Central memory CD4-positive, alpha-beta T cell (primary cell): ENCODE measurements around the gene TBC1D22A.

Experiments used
- DNase-seq: peaks from one replicate; pipeline ENCODE4 v3.0.0; 2022

TBC1D22A gene

DNA sequence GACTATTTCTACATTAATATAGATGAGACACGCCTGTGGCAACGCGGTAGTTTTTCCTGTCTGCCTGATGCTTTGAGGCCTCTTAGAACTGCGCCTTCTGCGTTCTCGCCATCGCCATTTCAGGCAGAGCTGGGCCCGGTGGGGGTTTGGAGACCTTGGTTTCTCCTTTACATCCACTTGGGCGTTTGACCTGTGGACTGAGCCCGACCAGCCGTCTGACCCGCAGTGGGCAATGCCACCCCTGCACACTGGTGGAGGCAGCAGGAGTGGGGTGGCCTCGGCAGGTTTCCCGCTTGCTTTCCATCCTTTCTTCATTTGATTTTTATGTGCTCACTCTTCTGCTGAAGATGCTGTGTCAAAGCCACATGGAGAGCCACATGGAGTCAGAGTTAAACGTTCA is 130.4 kb downstream of the TBC1D22A start:
- DNase-seq = no peak

DNA sequence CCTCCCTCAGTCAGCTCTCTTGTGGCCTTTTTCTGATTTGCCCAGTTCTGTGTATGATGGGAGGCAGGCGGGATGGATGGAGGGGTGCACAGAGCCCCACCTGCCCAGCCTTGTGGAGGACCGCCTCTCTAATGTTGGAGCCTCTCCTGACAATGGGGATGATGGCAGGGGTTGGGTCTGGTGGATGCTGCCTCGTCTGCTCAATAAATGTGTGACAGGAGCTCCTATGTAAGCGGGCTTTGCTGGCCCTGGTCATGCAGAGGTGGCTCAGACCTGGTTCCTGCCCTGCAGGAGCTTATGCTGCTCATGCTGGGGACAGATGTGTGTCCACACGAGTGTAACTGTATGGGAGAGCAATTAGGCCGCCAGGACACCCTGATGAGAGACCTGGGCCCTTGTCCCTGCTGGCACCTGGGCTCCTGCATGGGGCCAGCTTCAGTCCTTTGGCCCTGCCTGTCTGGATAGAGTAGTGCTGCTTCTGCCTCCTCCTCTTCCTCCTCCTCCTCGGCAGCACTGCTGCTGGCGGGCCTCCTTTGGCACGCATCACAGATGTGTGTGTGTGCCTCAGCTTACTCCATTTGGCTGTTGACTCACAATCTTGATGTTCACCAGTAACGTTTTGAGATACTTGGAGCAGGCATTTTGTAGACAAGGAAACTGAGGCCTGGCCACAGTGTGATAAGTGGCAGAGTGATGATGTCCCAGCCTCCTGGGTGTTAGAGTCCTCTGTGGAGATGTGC is 131.0 kb downstream of the TBC1D22A start:
- no peak for DNase-seq

DNA sequence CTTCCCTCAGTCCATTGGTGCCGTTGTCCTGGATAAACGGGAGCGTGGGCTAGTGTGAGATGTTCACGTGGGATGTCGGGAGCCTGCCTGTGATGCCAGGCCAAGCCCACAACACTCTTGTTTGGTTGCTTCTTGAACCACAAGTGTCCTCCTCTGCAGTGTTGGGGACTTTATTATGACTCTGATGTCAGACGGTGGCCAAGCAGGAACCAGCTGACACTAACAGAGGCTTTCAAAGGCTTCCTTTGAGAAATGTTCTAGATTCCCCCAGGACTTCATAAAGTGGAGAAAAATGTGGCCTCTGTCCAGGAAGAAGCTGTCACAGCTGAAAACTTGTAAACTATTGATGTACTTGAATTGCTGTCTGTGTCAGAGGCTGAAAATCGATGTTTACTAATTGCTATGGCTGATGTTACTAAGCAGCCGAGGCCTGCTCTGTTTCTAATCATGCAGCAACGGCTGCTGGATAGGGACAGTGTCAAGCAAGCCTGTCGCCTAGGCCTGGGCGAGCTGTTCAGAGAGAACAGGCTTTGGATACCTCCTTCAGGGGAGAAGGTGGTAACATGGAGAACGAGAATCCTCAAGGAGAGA is 131.7 kb downstream of the TBC1D22A start:
- DNase-seq = no peak

DNA sequence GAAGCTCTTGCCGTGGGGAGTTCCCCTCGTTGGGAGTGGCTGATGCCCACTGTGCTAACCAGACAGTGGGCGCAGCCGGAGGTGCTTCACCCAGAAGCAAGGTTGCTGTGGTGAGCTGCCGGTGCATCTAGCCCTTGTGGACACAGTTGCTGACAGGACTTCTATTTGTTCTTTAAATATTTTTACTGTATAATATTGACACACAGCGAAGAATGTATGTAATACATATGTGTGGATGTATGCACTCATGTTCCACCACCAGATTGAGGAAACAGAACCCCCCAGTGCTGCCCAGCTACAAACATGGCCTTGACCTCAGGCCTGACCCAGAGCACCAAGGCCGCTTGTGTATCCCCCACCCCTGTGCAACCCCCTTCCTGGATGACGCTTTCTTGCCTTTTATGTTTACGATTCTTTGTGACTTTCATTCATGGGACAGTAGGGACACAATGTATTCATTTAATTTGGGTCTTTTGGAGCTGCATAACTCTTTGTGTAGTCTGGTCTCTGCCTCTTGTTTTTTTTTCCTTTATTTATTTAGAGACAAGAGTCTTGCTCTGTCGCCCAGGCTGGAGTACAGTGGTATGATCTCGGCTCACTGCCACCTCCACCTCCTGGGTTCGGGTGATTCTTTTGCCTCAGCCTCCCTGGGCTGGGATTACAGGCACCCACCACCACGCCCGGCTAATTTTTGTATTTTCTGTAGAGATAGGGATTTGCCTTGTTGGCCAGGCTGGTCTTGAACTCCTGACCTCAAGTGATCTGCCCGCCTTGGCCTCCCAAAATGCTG is 132.6 kb downstream of the TBC1D22A start:
- no peak for DNase-seq

DNA sequence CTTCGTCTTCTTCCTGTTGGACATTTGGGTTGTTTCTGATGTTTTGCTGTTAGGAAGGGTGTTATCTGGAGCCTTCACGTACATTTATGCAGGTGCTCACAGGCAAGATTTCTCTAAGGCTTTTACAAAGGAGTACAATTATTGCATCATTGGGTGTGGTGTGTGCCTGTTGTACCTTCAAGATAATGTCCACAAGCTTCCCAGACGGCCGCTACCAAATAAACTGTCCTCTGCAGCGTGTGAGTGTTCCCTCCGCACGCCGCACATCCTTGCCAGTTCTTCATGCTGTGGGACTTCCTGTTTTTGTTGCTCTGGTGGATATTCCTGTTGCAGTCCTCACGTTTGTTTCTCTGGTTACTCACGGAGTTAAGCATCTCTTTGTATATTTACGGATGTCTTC is 133.3 kb downstream of the TBC1D22A start:
- no peak for DNase-seq

DNA sequence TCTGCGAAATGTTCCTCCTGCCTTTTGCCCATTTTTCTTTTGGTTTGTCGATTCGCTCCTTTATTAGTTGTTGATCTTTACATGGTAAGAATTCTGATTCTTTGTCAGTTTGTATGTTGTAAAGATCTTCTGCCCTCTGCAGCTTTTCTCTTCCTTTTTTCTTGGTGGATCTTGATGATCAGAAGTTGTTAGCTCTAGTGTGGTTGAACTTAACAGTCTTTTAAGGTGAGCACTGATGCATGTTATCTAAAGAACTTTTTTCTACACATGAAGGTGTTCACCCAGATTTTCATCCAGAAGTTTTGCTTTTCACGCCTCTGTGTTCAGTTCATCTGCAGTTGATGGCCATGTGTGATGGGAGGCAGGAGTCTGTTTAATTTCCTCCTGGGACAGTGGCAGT is 133.7 kb downstream of the TBC1D22A start:
- no peak for DNase-seq

DNA sequence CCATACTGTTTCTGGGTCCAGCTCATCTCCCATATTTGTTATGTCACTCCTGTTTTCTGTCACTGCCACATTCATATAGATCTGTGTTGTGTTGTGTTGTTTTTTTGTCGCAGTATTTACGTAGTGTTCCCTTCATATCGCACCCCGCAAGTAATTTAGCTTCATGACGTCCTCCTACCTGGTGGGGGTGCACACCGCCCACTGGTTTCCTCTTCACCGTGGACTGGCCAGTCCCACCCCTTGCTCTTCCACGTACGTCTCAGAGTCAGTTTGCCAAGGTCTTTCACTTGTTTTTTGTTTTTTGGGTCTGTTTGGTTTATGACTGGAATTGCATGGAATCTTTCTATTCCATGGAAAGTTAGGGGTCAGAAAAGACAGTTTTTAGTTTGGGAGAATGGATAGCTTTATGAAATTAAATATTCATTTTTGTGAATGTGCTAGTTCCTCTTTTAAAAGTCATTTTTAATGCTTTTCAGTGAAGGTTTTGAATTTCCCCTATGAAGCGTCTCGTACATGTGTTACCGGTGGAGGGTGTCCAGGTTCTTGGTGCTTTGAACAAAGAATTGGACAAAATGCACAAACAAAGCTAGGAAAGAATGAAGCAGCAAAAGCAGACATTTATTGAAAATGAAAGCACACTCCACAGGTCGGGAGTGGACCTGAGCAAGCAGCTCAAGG is 134.3 kb downstream of the TBC1D22A start:
- no peak for DNase-seq

DNA sequence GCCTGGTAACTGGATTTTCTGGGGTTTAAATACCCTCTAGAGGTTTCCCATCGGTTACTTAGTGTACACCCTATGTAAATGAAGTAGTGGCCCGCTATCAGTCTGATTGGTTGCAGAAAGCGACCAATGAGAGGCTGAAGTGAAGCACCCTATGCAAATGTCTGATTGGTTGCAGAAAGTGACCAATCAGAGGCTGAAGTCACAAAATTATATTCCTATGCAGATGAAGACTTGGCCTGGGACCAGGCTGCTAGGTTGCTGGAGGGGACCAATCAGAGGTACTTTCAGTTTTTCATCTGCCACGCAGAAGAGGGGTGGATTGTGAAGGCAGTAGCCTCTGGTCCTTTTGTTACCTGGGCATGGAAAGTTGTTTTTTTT is 134.8 kb downstream of the TBC1D22A start:
- no peak for DNase-seq

DNA sequence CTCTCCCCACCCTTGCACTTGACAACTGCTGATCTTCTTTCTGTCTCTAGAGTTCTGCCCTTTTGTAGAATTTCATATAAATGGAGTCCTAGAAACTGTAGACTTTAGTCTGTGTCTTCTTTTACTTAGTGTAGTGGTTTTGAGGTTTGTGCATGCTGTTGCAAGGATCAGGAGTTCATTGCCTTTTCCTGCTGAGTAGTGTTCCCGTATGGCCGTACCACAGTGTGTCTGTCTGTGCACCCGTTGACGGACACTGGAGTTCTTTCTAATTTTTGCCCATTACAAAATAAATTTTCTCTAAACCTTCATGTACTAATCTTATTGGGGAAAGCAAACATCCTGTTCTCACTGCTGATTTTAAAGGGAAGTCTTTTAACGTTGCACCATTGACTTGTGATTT is 138.1 kb downstream of the TBC1D22A start:
- no peak for DNase-seq

DNA sequence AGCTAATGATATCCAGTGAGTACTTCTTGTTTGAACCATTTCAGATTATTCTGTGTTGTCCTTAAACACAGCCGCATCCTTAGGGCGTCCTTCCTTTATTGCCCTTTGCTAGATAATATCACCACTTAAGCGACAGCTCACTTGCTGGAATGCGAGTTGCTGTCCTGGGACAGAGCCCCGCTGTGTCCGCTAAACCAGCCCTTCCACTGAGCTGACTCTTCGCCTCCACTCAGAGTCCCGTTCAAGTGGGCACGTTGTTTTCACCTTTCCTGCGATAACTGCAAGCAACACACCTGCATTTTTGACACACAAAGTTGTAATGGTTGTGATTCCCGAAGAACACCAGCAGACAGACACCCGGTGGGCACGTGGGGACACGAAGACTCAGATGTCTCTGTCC is 140.0 kb downstream of the TBC1D22A start:
- no peak for DNase-seq

DNA sequence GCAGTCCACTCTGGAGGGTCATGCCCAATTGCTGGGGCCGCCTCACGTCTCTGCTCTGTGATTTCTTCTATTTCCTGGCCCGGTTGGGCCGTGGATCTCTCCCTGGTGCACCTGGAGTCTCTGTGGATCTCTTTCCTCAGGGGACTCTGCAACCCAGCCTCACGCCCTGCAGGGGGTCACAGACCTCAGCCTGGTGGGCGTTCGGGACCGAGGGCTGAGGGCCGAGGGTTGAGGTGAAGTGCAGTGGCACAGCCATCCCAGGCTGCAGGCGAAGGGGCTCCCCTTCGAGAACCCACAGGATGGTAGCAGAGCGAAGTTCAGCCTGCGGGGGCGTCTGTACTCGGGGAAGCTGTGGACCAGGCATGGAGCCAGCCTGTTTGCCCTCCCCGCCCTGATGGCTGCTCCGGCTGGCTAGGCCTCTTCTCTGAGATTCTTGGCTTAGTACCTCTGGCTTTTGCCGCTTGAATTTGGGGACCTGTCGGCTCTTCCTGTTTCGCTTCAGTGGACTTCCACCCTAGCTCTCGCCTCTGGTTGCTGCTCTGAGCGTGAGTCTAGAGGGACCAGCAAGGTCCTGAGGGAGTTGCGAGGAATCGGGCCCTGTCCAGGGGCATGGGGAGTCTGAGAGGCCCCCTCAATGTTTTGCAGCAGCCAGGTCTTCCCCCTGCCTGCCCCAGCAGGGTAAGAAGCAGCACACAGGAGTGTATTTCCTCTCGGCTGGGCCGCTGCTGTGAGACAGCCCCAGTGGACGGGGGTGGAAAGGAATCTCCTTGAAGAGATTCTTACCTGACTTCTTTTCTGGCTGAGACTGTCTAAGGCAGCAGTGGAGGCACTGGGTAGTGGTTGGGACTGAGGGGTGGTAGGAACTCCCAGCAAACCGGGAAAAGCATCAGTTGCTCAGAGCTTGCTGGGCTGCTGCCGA is 140.8 kb downstream of the TBC1D22A start:
- DNase-seq = no peak

DNA sequence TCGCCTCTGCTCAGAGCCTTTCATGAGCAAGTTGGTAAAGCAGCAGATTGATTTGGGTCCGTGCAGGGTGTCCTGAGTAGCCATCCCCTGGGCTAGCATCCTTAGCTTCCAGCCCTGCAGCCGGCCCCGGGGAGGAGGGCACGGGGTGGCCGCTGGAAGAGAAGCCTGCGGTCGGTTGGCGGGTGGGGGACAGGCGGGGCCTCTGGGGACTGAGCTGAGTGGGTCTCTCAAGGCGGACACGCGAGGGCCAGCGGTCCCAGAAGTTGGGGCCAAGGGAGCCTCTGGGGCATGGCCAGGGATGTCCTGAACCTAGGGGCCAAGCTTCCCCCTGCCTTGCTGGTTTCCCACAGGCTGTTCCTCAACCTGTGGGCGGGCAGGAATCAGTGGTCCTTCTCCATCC is 143.0 kb downstream of the TBC1D22A start:
- no peak for DNase-seq

DNA sequence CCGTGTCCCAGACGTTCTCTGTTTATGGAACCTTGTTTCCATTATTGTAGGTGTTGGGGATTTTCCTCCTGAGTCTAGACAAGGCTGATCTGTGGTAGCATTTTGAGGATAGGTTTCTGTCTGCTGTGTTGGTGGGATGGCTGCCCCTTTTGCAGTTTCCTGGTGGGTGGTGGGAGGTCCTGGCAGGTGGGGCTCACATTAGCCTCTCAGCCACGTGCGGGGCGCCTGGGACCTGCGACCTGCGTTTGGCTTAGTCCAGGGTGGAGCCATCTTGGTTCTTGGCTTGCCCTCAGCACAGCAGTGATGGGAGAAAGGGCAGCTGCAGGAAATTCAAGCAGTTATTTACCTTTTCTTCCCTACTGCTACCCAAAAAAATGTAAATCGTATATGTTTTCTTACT is 143.4 kb downstream of the TBC1D22A start:
- no peak for DNase-seq

DNA sequence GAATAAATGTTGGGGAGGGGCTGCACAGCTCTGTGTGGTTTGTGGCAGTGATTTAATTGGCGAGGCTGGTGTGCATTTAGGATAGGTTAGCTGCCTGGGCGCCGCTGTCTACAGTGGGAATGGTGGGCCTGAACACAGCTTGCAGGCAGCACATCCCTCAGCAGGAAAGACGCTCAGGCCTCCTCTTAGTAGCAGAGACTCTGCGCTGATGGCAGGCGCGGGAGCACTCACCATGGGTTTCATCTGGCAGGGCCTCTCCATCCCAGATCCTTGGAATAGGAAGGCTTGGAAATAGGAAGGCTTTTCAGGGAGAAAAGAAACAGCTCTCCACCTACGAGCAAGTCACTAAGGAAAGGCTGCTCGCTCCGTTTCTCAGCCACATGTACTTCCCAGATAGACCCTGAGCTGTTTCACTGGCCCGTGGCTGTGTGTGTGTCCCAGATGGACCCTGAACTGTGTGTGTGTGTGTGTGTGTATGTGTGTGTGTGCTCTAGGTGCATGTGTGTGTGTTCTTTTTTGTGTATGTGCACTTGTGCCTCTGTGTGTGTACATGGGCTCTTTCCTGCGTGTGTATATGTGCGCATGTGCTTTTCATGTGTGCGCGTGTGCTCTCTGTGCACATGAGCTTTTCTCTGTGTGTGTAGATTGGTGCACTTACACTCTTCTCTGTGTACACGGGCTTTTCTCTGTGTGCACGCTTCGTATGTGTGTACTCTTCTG is 144.0 kb downstream of the TBC1D22A start:
- DNase-seq = no peak

DNA sequence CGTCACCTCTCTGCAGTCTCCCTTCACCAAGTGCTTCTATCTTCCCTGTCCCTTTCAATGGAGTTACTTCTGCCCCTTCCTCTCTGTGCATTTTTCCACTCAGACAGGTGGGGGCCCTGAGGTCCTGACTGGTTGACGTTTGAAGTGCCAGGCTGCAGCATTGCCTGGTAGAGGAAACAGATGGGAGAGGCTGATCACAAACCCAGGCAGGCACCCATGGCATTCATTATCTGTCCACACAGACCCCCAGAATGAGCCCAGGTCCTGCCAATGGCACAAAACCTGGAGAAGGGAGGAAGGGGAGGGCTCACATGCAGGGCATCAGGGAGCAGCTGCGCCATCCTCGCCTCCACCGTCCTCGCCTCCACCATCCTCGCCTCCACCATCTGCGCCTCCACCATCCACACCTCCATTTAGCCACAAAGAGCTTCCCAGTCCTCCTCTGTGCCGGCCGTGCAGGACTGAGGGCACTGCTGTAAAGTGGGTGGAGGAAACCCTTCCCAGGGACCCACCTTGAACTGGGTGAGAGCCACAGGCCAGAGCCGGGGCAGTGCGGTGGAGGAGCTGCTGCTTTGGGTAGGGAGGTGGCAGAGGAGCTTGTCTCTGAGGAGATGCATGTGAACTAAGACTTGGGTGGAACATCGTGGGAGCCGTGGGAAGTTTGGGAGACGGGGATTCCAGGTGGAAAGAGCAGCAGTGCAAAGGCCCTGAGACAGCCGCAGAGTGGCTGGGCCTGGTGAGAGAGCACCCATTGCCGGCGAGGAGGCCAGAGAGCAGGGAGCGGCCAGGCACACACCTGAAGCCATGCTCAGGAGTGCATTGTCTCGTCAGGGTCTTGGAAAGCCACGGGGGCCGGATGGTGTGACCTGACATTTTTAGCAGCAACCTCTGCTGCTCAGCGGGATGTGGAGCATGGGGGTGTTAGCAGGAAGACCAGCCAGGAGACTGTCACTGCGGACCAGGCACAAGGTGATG is 145.1 kb downstream of the TBC1D22A start:
- DNase-seq = no peak

DNA sequence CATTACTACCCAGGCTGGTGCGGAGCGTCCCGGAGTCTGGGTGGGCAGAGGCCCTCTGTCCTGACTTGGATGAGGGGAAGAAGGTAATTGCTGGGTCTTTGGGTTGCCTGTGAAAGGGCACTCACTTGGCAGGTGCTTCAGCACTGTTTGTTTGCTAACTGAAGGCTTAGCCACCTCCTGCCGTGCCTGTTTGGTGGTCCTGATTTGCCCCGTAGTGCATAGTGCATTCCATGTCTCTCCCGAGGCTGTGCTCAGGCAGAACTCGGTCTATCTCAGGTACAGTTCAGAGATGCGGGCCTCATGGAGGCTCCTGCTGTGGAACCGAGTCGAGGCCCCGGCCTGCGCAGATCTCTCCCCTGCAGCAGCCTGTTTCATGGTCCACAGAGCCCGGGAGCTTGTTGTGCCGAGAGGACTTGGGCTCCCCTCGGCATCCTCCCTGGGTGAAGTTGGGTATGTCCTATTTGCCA is 146.2 kb downstream of the TBC1D22A start:
- no peak for DNase-seq

DNA sequence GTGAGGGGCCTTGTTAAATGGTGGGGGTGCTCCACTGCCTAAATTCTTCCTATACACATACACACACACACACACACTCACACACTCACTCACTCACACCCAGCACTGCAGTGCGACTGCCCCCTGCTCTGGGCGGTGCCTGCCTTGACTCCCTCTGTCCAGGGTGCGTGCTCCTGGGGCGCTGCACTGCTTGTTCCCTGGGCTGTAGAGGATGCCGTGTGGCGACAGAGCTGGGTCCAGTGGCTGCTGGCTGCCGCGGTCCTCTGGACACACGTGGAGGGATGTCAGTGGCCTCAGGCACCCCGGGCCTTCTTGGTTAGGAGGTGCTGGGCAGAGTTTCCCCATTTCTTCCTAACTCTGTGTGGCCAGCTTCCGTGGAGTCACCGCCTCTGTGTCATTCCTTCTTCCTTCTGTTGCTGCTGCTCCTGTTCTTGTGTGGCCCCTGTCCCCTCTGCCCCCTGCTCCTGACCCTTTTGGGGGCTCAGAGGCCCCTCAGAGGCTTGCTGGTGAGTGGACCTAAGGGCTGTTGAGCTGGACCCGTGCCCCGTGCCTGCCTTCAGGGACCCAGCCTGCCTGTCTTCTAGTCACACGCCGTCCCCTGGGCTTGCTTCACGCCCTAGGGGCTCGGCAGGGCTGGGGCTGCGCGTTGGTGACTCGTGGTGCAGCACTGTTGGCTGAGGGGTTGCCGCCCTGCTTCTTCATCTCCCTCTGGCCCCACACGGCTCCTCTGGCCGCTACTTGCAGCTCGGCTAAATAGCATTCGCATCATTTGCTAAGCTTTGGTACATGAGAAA is 147.0 kb downstream of the TBC1D22A start:
- no peak for DNase-seq

DNA sequence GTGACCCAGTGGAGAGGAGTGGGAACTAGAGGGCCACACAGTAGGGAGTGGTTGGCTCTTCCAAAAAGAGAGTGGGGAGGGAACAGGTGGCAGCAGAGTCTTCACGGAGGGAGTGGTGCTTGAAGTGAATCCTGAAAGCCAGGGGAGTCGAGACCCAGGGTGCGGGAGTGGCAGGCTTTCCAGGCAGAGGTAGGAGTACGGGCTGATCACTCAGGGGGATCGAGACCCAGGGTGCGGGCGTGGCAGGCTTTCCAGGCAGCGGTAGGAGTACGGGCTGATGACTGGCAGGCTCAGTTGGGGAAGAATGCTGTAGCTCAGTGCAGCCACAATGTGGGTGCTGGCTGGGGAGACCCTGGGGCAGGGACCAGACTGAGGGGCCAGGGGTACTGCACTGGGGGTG is 148.2 kb downstream of the TBC1D22A start:
- DNase-seq = no peak

DNA sequence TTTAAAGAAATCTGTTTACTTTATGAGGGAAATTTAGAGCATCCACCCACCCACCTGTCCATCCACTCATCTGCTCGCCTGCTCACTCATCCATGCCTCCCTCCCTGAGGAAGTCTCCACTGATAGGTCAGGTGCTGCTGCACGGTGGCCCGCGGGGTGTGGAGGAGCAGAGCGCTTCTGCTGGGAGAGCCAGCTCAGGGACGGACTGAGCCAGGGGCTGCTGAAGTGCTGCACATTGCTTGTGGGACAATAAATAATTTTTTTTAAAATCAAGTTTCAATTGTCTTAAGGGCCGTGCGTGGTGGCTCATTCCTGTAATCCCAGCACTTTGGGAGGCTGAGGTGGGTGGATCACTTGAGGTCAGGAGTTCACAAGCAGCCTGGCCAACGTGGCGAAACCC is 148.9 kb downstream of the TBC1D22A start:
- no peak for DNase-seq
